SH-SY5Y (cell line): ENCODE results near the gene DYNLT2B.

Experiments
- GATA2 ChIP-seq: IDR thresholded peaks from 2 replicates; pipeline ENCODE4 v1.6.1; 2011; ENCODE audit warnings: mild to moderate bottlenecking, low read depth, low read length
- GATA3 ChIP-seq: IDR thresholded peaks from 2 replicates; pipeline ENCODE4 v1.6.1; 2011; ENCODE audit warnings: low read depth, mild to moderate bottlenecking, low read length, moderate library complexity

GRCh38 chr3:196280689-196281440, 37.2 kb downstream of the DYNLT2B start:
- no peak for TF ChIP-seq GATA2
- TF ChIP-seq GATA3: no peak
